K562 (cell line): Measurements from ENCODE around the gene ZNF740. TPM values are rescaled to one million over a fixed set of nuclear protein-coding genes. Genes with fewer than 3 reads are reported as not detected.
A peak's percentile ranks its signal among the peaks of the same experiment; 100 is the strongest.

ENCODE experiments used
- CHD4 ChIP-seq: fragments of 200-600 bp; sonication (generic); IDR thresholded peaks from 3 replicates; pipeline ENCODE4 v1.6.1; 2012; ENCODE audit warnings: low read depth, mild to moderate bottlenecking, mixed read lengths, low read length, inconsistent platforms; ENCODE audit not compliant: insufficient read depth, insufficient replicate concordance, poor library complexity, severe bottlenecking
- KHSRP ChIP-seq: fragments of 450-650 bp; IDR thresholded peaks from 2 replicates; pipeline ENCODE4 v1.6.1; 2017
- RAD51 ChIP-seq: fragments of 450-650 bp; IDR thresholded peaks from 2 replicates; pipeline ENCODE4 v1.7.1; 2016; ENCODE audit warnings: low read depth, mild to moderate bottlenecking, borderline replicate concordance
- RREB1 ChIP-seq: fragments of 250-450 bp; sonication (Bioruptor Pico); IDR thresholded peaks from 2 replicates; pipeline ENCODE4 v1.4.0; 2020
- UBTF ChIP-seq, 2 experiments: IDR thresholded peaks; 2 replicates each; pipeline ENCODE4 v1.6.1; 2012; ENCODE audit warnings: improper control_type of control experiment in 2 of 2, low read depth in 2 of 2, low read length in 2 of 2, borderline replicate concordance in 1 of 2
- ZFP1 ChIP-seq: fragments of 450-650 bp; formaldehyde crosslinking; IDR thresholded peaks from 2 replicates; pipeline ENCODE4 v1.4.0; 2020; ENCODE audit warnings: mild to moderate bottlenecking, mixed read lengths
- ZFP30 ChIP-seq: fragments of 250-450 bp; sonication (Bioruptor Pico); IDR thresholded peaks from 2 replicates; pipeline ENCODE4 v1.8.0; 2022; ENCODE audit warnings: moderate library complexity, mild to moderate bottlenecking, inconsistent platforms, borderline replicate concordance
- ZNF12 ChIP-seq: sonication (generic); formaldehyde crosslinking; IDR thresholded peaks from 2 replicates; pipeline ENCODE4 v1.4.0; 2020; ENCODE audit warnings: mild to moderate bottlenecking, missing genetic modification reagents
- ZNF23 ChIP-seq: fragments of 250-450 bp; sonication (Bioruptor Pico); IDR thresholded peaks from 2 replicates; pipeline ENCODE4 v1.4.0; 2020; ENCODE audit warnings: mild to moderate bottlenecking
- polyA plus RNA-seq, 8 experiments: library from polyadenylated mRNA; depleted of rRNA in 4 of 8; stranded (reverse) in 5 of 8; unstranded in 3 of 8; fragments of >200 nt; fragmentation: Nextera tagmentation in 2 of 8; fragmentation: Illumina TruSeq in 1 of 8; extraction: Ambion mirVana in 2 of 8; extraction: Trizol in 1 of 8; gene quantifications; 2 replicates each; pipeline versions ENCODE4 v1.2.1 to v1.2.3, GENCODE V29; 2011 to 2014; ENCODE audit warnings: inconsistent platforms in 1 of 8, missing spikeins in 1 of 8
- total RNA-seq, 7 experiments: library from RNA; depleted of rRNA in 6 of 7; stranded (reverse); fragments of >200 nt in 6 of 7; fragmentation: Illumina TruSeq in 2 of 7; extraction: Trizol in 2 of 7; gene quantifications; 2 replicates each; pipeline versions ENCODE4 v1.2.1 to v1.2.3, GENCODE V29; 2011 to 2021; ENCODE audit warnings: low replicate concordance in 1 of 7
- TF ChIP-seq, protein P1 (sequence below): fragments of 250-450 bp; sonication (Bioruptor Pico); IDR thresholded peaks from 2 replicates; pipeline ENCODE4 v1.4.0; 2020; ENCODE audit warnings: mild to moderate bottlenecking, moderate library complexity
- TF ChIP-seq, protein P2 (sequence below): sonication (generic); formaldehyde crosslinking; IDR thresholded peaks from 2 replicates; pipeline ENCODE4 v1.8.0; 2022; ENCODE audit warnings: missing genetic modification reagents, mild to moderate bottlenecking, borderline replicate concordance
- TF ChIP-seq, protein P3 (sequence below): fragments of 200-400 bp; formaldehyde crosslinking; IDR thresholded peaks from 2 replicates; pipeline ENCODE4 v1.6.1; 2017; ENCODE audit warnings: mild to moderate bottlenecking, low read depth, low read length, moderate library complexity

Gene ZNF740
- total and polyA plus RNA-seq, 9 of the 15 experiments (the other 6 are each of a cell fraction or from before 2014, with no cell fraction given), result 0.57 to 46.4 (median 18.6) TPM

DNA sequence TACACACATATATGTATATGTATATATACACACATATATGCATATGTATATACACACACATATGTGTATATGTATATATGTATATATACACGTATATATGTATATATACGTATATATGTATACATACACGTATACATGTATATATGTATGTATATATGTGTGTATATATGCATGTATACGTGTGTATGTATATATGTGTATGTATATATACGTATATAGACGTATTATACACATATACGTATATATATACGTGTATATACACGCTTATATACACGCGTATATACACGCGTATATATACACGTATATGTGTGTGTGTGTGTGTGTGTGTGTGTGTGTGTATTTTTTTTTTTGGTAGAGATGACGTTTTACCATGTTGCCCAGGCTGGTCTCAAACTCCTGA lies 32.9 kb upstream of the ZNF740 start (continued):
- TF ChIP-seq UBTF (IDR thresholded peaks at IDR 0.05; ENCODE audit: borderline replicate concordance in 1 of 2, low read depth in 2 of 2, low read length in 2 of 2) (no peak), ZFP30 (CRISPR knock-in tag) (peak; percentile 78), RREB1 (CRISPR knock-in tag) (peak; percentile 79; the same call in 1 of the 2 replicates), ZNF12 (CRISPR knock-in tag) (no peak), ZFP1 (CRISPR knock-in tag) (0 out of 2 replicates have a peak, but pooled peaks have one; percentile 42), ZNF23 (CRISPR knock-in tag) (no peak), CHD4 (no peak), KHSRP (no peak), RAD51 (no peak)
- TF ChIP-seq, protein P1, sequence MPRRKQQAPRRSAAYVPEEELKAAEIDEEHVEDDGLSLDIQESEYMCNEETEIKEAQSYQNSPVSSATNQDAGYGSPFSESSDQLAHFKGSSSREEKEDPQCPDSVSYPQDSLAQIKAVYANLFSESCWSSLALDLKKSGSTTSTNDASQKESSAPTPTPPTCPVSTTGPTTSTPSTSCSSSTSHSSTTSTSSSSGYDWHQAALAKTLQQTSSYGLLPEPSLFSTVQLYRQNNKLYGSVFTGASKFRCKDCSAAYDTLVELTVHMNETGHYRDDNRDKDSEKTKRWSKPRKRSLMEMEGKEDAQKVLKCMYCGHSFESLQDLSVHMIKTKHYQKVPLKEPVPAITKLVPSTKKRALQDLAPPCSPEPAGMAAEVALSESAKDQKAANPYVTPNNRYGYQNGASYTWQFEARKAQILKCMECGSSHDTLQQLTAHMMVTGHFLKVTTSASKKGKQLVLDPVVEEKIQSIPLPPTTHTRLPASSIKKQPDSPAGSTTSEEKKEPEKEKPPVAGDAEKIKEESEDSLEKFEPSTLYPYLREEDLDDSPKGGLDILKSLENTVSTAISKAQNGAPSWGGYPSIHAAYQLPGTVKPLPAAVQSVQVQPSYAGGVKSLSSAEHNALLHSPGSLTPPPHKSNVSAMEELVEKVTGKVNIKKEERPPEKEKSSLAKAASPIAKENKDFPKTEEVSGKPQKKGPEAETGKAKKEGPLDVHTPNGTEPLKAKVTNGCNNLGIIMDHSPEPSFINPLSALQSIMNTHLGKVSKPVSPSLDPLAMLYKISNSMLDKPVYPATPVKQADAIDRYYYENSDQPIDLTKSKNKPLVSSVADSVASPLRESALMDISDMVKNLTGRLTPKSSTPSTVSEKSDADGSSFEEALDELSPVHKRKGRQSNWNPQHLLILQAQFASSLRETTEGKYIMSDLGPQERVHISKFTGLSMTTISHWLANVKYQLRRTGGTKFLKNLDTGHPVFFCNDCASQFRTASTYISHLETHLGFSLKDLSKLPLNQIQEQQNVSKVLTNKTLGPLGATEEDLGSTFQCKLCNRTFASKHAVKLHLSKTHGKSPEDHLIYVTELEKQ, result peak; percentile 85; the same call in 1 of the 2 replicates
- TF ChIP-seq, protein P2, sequence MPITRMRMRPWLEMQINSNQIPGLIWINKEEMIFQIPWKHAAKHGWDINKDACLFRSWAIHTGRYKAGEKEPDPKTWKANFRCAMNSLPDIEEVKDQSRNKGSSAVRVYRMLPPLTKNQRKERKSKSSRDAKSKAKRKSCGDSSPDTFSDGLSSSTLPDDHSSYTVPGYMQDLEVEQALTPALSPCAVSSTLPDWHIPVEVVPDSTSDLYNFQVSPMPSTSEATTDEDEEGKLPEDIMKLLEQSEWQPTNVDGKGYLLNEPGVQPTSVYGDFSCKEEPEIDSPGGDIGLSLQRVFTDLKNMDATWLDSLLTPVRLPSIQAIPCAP (CRISPR knock-in tag), result no peak
- TF ChIP-seq, protein P3, sequence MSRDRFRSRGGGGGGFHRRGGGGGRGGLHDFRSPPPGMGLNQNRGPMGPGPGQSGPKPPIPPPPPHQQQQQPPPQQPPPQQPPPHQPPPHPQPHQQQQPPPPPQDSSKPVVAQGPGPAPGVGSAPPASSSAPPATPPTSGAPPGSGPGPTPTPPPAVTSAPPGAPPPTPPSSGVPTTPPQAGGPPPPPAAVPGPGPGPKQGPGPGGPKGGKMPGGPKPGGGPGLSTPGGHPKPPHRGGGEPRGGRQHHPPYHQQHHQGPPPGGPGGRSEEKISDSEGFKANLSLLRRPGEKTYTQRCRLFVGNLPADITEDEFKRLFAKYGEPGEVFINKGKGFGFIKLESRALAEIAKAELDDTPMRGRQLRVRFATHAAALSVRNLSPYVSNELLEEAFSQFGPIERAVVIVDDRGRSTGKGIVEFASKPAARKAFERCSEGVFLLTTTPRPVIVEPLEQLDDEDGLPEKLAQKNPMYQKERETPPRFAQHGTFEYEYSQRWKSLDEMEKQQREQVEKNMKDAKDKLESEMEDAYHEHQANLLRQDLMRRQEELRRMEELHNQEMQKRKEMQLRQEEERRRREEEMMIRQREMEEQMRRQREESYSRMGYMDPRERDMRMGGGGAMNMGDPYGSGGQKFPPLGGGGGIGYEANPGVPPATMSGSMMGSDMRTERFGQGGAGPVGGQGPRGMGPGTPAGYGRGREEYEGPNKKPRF, result no peak
